ENCODE data around the gene SCP2.

Gene SCP2

GRCh38 chr1:53077599-53077965 lies 150.5 kb downstream of the SCP2 start:
- TF ChIP-seq POLR2A (IDR thresholded peaks at IDR 0.05; ENCODE audit: low read depth, low read length), result no peak
- no peak for FAIRE-seq
- DNase-seq (ENCODE audit: insufficient read length, low spot score), result no peak

GRCh38 chr1:53078333-53079101 lies 151.4 kb downstream of the SCP2 start:
- DNase-seq (ENCODE audit: insufficient read length, low spot score) (no peak), FAIRE-seq (no peak)
- TF ChIP-seq POLR2A (IDR thresholded peaks at IDR 0.05; ENCODE audit: low read depth, low read length), result no peak

GRCh38 chr1:53079251-53079650 lies 152.2 kb downstream of the SCP2 start:
- FAIRE-seq (no peak), DNase-seq (ENCODE audit: insufficient read length, low spot score) (no peak)
- no peak for TF ChIP-seq POLR2A (IDR thresholded peaks at IDR 0.05; ENCODE audit: low read depth, low read length)

- DNase-seq (ENCODE audit: insufficient read length, low spot score) (no peak), FAIRE-seq (no peak)
- no peak for TF ChIP-seq POLR2A (IDR thresholded peaks at IDR 0.05; ENCODE audit: low read depth, low read length)
Measured at GRCh38 chr1:53080041-53080440, 153.0 kb downstream of the SCP2 start.

GRCh38 chr1:53080769-53081168 lies 153.7 kb downstream of the SCP2 start:
- FAIRE-seq, result no peak

GRCh38 chr1:53081384-53082066 lies 154.4 kb downstream of the SCP2 start:
- DNase-seq (ENCODE audit: insufficient read length, low spot score) (no peak), FAIRE-seq (no peak)
- TF ChIP-seq POLR2A (IDR thresholded peaks at IDR 0.05; ENCODE audit: low read depth, low read length), result no peak

More at GRCh38 chr1:53080769-53081168, 153.7 kb downstream of the SCP2 start:
- no peak for DNase-seq (ENCODE audit: insufficient read length, low spot score)
- no peak for TF ChIP-seq POLR2A (IDR thresholded peaks at IDR 0.05; ENCODE audit: low read depth, low read length)

GRCh38 chr1:53082826-53083455 lies 155.9 kb downstream of the SCP2 start:
- DNase-seq (ENCODE audit: insufficient read length, low spot score) (no peak), FAIRE-seq (no peak)
- TF ChIP-seq POLR2A (IDR thresholded peaks at IDR 0.05; ENCODE audit: low read depth, low read length), result no peak

GRCh38 chr1:53083636-53084588 lies 156.8 kb downstream of the SCP2 start:
- DNase-seq (ENCODE audit: insufficient read length, low spot score), result no peak
- no peak for FAIRE-seq
- no peak for TF ChIP-seq POLR2A (IDR thresholded peaks at IDR 0.05; ENCODE audit: low read depth, low read length)

- DNase-seq (ENCODE audit: insufficient read length, low spot score), result no peak
- no peak for TF ChIP-seq POLR2A (IDR thresholded peaks at IDR 0.05; ENCODE audit: low read depth, low read length)
- FAIRE-seq, result no peak
Measured at GRCh38 chr1:53084589-53084971, 157.5 kb downstream of the SCP2 start.

GRCh38 chr1:53085405-53085804 lies 158.3 kb downstream of the SCP2 start:
- DNase-seq (ENCODE audit: insufficient read length, low spot score), result no peak
- TF ChIP-seq POLR2A (IDR thresholded peaks at IDR 0.05; ENCODE audit: low read depth, low read length), result no peak
- FAIRE-seq, result no peak

- no peak for FAIRE-seq
- no peak for DNase-seq (ENCODE audit: insufficient read length, low spot score)
- TF ChIP-seq POLR2A (IDR thresholded peaks at IDR 0.05; ENCODE audit: low read depth, low read length), result no peak
Measured at GRCh38 chr1:53086491-53087070, 159.5 kb downstream of the SCP2 start.

- FAIRE-seq, result no peak
Measured at GRCh38 chr1:53087332-53088285, 160.5 kb downstream of the SCP2 start.

More at GRCh38 chr1:53087332-53088285, 160.5 kb downstream of the SCP2 start:
- no peak for DNase-seq (ENCODE audit: insufficient read length, low spot score)
- TF ChIP-seq POLR2A (IDR thresholded peaks at IDR 0.05; ENCODE audit: low read depth, low read length), result no peak
